HL-60/S4 treated with phorbol 12-myristate 13-acetate at 8.2 ng/mL for 4 days and 3 days (cell line): ENCODE measurements around the gene C19orf25.
"Not testable (repeated sequence)": the region's sequence is repeated elsewhere in the genome, so short reads cannot be mapped to it uniquely, and the experiment has no call there.

Source experiments
- in situ Hi-C: fragments of 300-500 bp; cut with MboI; formaldehyde crosslinking; loops from 2 replicates; pipeline ENCODE4 v1.15.0; 2022; ENCODE audit warnings: low sequenced_read_pairs

Gene C19orf25

GRCh38 chr19:1512671-1513498, 33.9 kb upstream of the C19orf25 start, which contains the start of gene ADAMTSL5:
Gene ADAMTSL5, minus strand, starts transcription at chr19:1513019. Its CDS starts 2,076 bp downstream, at chr19:1510943.
- in situ Hi-C loops: no loop called here

- in situ Hi-C loops: no loop called here
Measured at GRCh38 chr19:1511318-1512317, 32.6 kb upstream of the C19orf25 start.

GRCh38 chr19:1510807-1511206, 31.8 kb upstream of the C19orf25 start:
- in situ Hi-C loops: no loop called here

GRCh38 chr19:1510442-1510806, 31.4 kb upstream of the C19orf25 start:
- in situ Hi-C loops: no loop called here

GRCh38 chr19:1509602-1510441, 30.8 kb upstream of the C19orf25 start:
- in situ Hi-C loops: no loop called here

- in situ Hi-C loops: no loop called here
Measured at GRCh38 chr19:1508507-1508856, 29.5 kb upstream of the C19orf25 start.

- in situ Hi-C loops: no loop called here
Measured at GRCh38 chr19:1507763-1508506, 28.9 kb upstream of the C19orf25 start.

GRCh38 chr19:1507192-1507660, 28.2 kb upstream of the C19orf25 start:
- in situ Hi-C loops: no loop called here

- in situ Hi-C loops: no loop called here
Measured at GRCh38 chr19:1505991-1506881, 27.2 kb upstream of the C19orf25 start.

GRCh38 chr19:1505012-1505411, 26.0 kb upstream of the C19orf25 start:
- in situ Hi-C loops: no loop called here

GRCh38 chr19:1503925-1504773, 25.1 kb upstream of the C19orf25 start:
- in situ Hi-C loops: no loop called here

- in situ Hi-C loops: no loop called here
Measured at GRCh38 chr19:1503089-1503924, 24.3 kb upstream of the C19orf25 start.

GRCh38 chr19:1502433-1503088, 23.5 kb upstream of the C19orf25 start:
- in situ Hi-C loops: no loop called here

GRCh38 chr19:1501200-1501595, 22.2 kb upstream of the C19orf25 start:
- in situ Hi-C loops: no loop called here

GRCh38 chr19:1499231-1499630, 20.2 kb upstream of the C19orf25 start:
- in situ Hi-C loops: not testable (repeated sequence)

GRCh38 chr19:1497578-1498235, 18.7 kb upstream of the C19orf25 start:
- in situ Hi-C loops: no loop called here
